Liver (tissue), 9 donors: ENCODE data around the gene ATF6B. TPM values are rescaled to one million over a fixed set of nuclear protein-coding genes. Genes with fewer than 3 reads are reported as not detected.

Experiments used
- DNase-seq: peaks from one replicate; pipeline ENCODE4 v3.0.0-alpha.2; 2017; ENCODE audit warnings: low spot score
- H3K27ac ChIP-seq, 2 donors: one replicate each; pipeline ENCODE4 v1.7.0; 2013; ENCODE audit warnings: inconsistent platforms in 2 of 2, low read length in 2 of 2, control low read depth in 1 of 2, low read depth in 1 of 2, mild to moderate bottlenecking in 1 of 2
- H3K27me3 ChIP-seq, 4 donors: one replicate each; pipeline versions ENCODE4 v1.6.1 to v1.7.0; 2013; ENCODE audit warnings: low read length in 3 of 4, inconsistent platforms in 1 of 4, mild to moderate bottlenecking in 1 of 4, moderate library complexity in 1 of 4; ENCODE audit not compliant: control insufficient read depth in 4 of 4, insufficient read depth in 4 of 4
- H3K36me3 ChIP-seq, 4 donors: one replicate each; pipeline versions ENCODE4 v1.6.1 to v1.7.0; 2013; ENCODE audit warnings: low read length in 3 of 4, mild to moderate bottlenecking in 3 of 4, low read depth in 1 of 4, moderate library complexity in 1 of 4; ENCODE audit not compliant: control insufficient read depth in 4 of 4, insufficient read depth in 3 of 4
- H3K4me1 ChIP-seq, 4 donors: one replicate each; pipeline versions ENCODE4 v1.6.1 to v1.7.0; 2013; ENCODE audit warnings: low read length in 3 of 4, mild to moderate bottlenecking in 3 of 4, moderate library complexity in 1 of 4; ENCODE audit not compliant: control insufficient read depth in 4 of 4, insufficient read depth in 4 of 4
- H3K4me3 ChIP-seq, 3 donors: one replicate each; pipeline versions ENCODE4 v1.6.1 to v1.7.0; 2013; ENCODE audit warnings: low read length in 3 of 3, control low read depth in 1 of 3, low read depth in 1 of 3, mild to moderate bottlenecking in 1 of 3
- H3K9ac ChIP-seq, 2 donors: one replicate each; pipeline ENCODE4 v1.7.0; 2013; ENCODE audit warnings: low read length in 2 of 2, mild to moderate bottlenecking in 2 of 2, moderate library complexity in 2 of 2, control low read depth in 1 of 2, low read depth in 1 of 2
- H3K9me3 ChIP-seq, 4 donors: one replicate each; pipeline versions ENCODE4 v1.6.1 to v1.7.0; 2013; ENCODE audit warnings: low read length in 3 of 4; ENCODE audit not compliant: control insufficient read depth in 4 of 4
- CTCF ChIP-seq: fragments of 150-350 bp; IDR thresholded peaks from 2 replicates; pipeline ENCODE4 v1.5.1; 2017; ENCODE audit warnings: improper control_type of control experiment, low read depth, low read length; ENCODE audit not compliant: missing input control
- FOXA1 ChIP-seq: IDR thresholded peaks from 2 replicates; pipeline ENCODE4 v1.6.1; 2016; ENCODE audit warnings: antibody characterized with exemption
- FOXA2 ChIP-seq: IDR thresholded peaks from 2 replicates; pipeline ENCODE4 v1.6.1; 2016; ENCODE audit warnings: antibody characterized with exemption
- GABPA ChIP-seq, 2 donors: IDR thresholded peaks in 1 of 2; conservative IDR thresholded peaks in 1 of 2; 2 replicates each; pipeline ENCODE4 v1.6.1; 2016; ENCODE audit warnings: antibody characterized with exemption in 2 of 2, mild to moderate bottlenecking in 1 of 2, moderate library complexity in 1 of 2
- JUND ChIP-seq, 2 donors: IDR thresholded peaks; 2 replicates each; pipeline ENCODE4 v1.6.1; 2016; ENCODE audit warnings: antibody characterized with exemption in 2 of 2
- RAD21 ChIP-seq, 2 donors: IDR thresholded peaks; 2 replicates each; pipeline ENCODE4 v1.6.1; 2016; ENCODE audit warnings: antibody characterized with exemption in 2 of 2, mild to moderate bottlenecking in 2 of 2
- REST ChIP-seq: IDR thresholded peaks from 2 replicates; pipeline ENCODE4 v1.6.1; 2016; ENCODE audit warnings: antibody characterized with exemption, mild to moderate bottlenecking
- RXRA ChIP-seq, 2 donors: IDR thresholded peaks; 2 replicates each; pipeline ENCODE4 v1.6.1; 2017 to 2018; ENCODE audit warnings: antibody characterized with exemption in 2 of 2, mild to moderate bottlenecking in 1 of 2
- SP1 ChIP-seq: IDR thresholded peaks from 2 replicates; pipeline ENCODE4 v1.6.1; 2018; ENCODE audit warnings: antibody characterized with exemption, mild to moderate bottlenecking
- YY1 ChIP-seq: IDR thresholded peaks from 2 replicates; pipeline ENCODE4 v1.6.1; 2016; ENCODE audit warnings: antibody characterized with exemption, mild to moderate bottlenecking
- ZBTB33 ChIP-seq: IDR thresholded peaks from 2 replicates; pipeline ENCODE4 v1.6.1; 2016; ENCODE audit warnings: antibody characterized with exemption
- WGBS: extraction: QIAGEN DNeasy Blood & Tissue Kit; methylation state at CpG from one replicate; pipeline ENCODE4 v1.1.7; 2013; 5-methylcytosine and 5-hydroxymethylcytosine counted together
- polyA plus RNA-seq, 2 donors: library from polyadenylated mRNA; stranded (reverse) in 1 of 2; unstranded in 1 of 2; fragments of 200-250 nt in 1 of 2; fragments of >200 nt in 1 of 2; fragmentation: Nextera tagmentation in 1 of 2; extraction: Ambion mirVana in 1 of 2; gene quantifications; one replicate each; pipeline versions ENCODE4 v1.2.1 to v1.2.3, GENCODE V29; 2013 to 2015
- total RNA-seq, 2 donors: library from RNA; depleted of rRNA; stranded (reverse); fragments of >200 nt; gene quantifications; one replicate each; pipeline ENCODE4 v1.2.3, GENCODE V29; 2014
- TF ChIP-seq, protein P1 (sequence below): IDR thresholded peaks from 2 replicates; pipeline ENCODE4 v1.6.1; 2016; ENCODE audit warnings: antibody characterized with exemption
- TF ChIP-seq, protein P2 (sequence below): IDR thresholded peaks from 2 replicates; pipeline ENCODE4 v1.6.1; 2016; ENCODE audit warnings: antibody characterized with exemption
- donor health status: healthy.
- donor health status: healthy.
- donor health status: healthy.
- donor health status: healthy.
- donor health status: healthy.

Gene ATF6B
- total and polyA plus RNA-seq, 4 donors, result 13.6 to 24.8 (median 15.5) TPM

DNA sequence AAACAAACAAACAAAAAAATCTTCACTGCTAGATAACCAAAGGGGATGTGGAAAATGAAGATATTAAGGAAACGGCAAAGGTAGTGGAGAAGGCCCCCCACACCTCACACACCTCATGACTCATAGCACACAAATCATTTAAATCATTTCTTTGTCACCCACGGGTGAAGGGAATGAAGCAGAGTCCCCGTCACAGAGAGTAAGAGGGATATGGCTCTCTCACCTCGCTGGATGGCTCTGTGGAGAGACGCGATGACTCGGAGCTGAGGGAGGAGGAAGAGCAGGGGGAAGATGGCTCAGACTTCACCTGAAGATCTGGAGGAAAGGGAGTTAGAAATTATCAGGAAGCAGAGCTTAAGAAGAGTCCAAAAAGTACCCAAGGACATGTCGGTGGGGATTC lies 1.2 kb downstream of the ATF6B start:
- Histone ChIP-seq H3K36me3 (peaks cover 2 to 16% (median 15%) of the 10 kb centered on the region in 4 donors), H3K27me3 (no peaks in the 10 kb centered on the region), H3K27ac (no peak overlapping the region), H3K4me3 (peak overlapping the region in 2 of 3 donors; percentile 90 to 98), H3K9me3 (no peaks in the 10 kb centered on the region), H3K9ac (peak overlapping the region in 1 of 2 donors; percentile 58), H3K4me1 (peaks cover 3 to 28% (median 24%) of the 10 kb centered on the region in 4 donors)
- TF ChIP-seq YY1 (no peak), REST (no peak), RAD21 (IDR thresholded peaks at IDR 0.05) (no peak), SP1 (no peak), CTCF (no peak), FOXA2 (no peak), GABPA (IDR thresholded peaks at IDR 0.05 in 1 of 2, conservative IDR thresholded peaks at IDR 0.05 in 1 of 2) (no peak), RXRA (IDR thresholded peaks at IDR 0.05) (no peak), FOXA1 (no peak)
- TF ChIP-seq, protein P1, sequence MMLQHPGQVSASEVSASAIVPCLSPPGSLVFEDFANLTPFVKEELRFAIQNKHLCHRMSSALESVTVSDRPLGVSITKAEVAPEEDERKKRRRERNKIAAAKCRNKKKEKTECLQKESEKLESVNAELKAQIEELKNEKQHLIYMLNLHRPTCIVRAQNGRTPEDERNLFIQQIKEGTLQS, result no peak
- TF ChIP-seq, protein P2, sequence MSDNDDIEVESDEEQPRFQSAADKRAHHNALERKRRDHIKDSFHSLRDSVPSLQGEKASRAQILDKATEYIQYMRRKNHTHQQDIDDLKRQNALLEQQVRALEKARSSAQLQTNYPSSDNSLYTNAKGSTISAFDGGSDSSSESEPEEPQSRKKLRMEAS, result no peak
- no peak for DNase-seq
- WGBS, result 74% methylated on average over 8 of the region's 8 CpGs

DNA sequence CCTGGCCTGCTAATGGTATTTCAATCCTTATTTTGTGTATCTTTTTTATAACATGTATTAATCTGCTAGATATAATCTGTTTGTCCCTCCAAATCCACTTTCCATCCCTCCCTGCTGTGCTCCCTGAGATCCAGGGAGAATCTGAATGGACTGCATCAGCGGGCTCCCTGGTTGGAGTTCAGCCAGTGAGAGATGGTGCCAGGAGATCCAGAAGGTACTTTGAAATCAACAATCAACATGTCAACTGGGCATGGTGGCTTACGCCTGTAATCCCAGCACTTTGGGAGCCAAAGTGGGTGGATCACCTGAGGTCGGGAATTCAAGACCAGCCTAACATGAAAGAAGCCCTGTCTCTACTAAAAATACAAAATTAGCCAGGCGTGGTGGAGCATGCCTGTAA lies 4.4 kb downstream of the ATF6B start:
- H3K27me3 ChIP-seq, result no peaks in the 10 kb centered on the region
- no peak overlapping the region for H3K4me3 ChIP-seq
- H3K9me3 ChIP-seq, result no peaks in the 10 kb centered on the region
- DNase-seq, result no peak
- peaks cover 2 to 28% (median 24%) of the 10 kb centered on the region in 4 donors for H3K36me3 ChIP-seq
- 67% methylated on average over 4 of the region's 4 CpGs for WGBS
- H3K9ac ChIP-seq, result no peak overlapping the region
- H3K27ac ChIP-seq, result no peak overlapping the region
- TF ChIP-seq RAD21 (IDR thresholded peaks at IDR 0.05), result no peak
- TF ChIP-seq SP1, result no peak
- TF ChIP-seq FOXA1, result no peak
- TF ChIP-seq ZBTB33, result no peak
- TF ChIP-seq JUND (IDR thresholded peaks at IDR 0.05), result no peak
- no peak for TF ChIP-seq GABPA (IDR thresholded peaks at IDR 0.05 in 1 of 2, conservative IDR thresholded peaks at IDR 0.05 in 1 of 2)
- peaks cover 0 to 26% (median 22%) of the 10 kb centered on the region in 4 donors for H3K4me1 ChIP-seq
